Activated gamma-delta T cell treated with Interleukin-2 at 50 U/mL for 16 hours (primary cell): ENCODE results near the gene CISTR.
"Not testable (repeated sequence)": the region's sequence is repeated elsewhere in the genome, so short reads cannot be mapped to it uniquely, and the experiment has no call there.

Experiments used
- DNase-seq: peaks from one replicate; pipeline ENCODE4 v3.0.0-alpha.2; 2020

Gene CISTR

DNA sequence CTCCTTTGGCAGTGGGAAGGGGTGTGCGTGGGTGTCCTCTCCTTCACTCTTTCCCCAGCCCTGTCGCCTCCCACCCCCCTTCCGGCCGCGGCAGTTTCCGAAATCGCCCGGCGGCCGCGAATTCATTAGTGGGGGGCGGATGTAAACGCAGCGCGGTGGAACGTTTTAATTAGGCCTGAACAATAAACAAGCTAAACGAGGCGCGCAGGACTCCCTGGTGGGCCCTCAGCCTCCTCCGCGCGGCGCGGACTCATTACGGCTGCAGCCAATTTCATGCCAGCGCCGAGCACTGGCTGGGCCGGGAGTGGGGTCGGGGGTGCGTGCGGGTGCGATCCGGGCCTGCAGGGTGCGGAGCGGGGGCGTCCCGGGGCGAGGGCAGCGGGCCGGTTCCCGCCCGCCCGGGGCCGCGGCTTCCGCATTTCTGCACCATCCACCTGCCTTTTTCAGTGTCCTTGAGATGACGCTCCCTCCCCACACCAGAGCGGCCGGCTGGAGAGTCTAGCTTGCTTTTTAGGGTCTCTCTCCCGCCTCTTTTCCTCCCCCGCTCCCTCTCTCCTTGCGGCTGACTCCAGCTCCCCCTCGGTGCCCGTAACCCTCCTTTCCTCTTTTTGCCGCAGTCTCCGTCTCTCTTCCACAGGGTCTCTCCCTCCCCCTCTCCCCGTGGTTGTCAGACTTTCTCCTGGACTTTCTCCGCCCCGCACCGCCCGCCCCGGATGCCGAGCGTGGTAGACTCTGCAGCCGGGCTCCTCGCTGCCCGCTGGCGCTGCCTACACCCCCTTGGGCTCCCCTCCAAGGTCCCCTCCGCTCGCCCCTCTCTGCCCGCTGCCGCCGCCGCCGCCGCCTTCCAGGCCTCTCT, at the start of gene CISTR:
CISTR (minus strand) TSS at position 644 of the 856 bp plus-strand sequence.
- peak; percentile 46 for DNase-seq

DNA sequence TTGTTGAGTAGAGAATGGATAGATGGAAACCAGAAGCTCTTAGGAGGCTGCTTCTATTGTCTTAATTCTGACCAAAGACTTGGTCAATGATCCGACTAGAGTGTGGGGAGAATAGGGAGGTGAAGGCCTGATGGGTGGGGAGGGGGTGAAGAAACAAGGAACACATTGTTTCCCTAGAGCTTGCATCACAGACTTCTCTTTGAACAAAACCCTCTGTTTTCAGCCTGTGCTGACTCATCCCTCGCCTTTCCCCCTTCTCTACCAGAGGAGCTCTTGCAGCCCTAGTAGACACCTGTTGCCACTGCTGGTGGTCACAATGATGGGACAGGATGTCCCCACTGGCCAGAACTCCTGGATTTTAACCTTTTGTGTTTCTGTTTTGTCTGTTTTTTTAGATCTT, 46.8 kb upstream of the CISTR start:
- DNase-seq = no peak

DNA sequence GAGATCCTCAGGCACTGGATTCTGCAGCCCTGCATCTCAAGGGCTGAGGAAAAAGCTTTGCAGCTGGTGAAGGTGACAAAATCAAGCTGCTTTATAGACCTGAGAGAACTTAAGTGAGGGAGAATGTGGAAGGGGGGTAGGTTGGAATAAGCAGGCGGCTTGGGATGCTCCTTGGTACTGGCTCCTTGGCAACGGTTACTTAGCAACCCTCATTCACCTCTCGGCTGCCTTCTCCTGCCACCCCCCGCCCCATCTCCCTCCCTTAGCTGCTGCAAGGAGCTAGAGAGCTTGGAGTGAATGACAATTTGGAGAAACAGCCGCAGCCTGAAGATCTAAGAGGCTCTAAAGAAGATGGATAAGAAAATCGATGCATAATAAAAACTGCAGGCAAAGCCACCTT, 44.1 kb upstream of the CISTR start:
- no peak for DNase-seq

DNA sequence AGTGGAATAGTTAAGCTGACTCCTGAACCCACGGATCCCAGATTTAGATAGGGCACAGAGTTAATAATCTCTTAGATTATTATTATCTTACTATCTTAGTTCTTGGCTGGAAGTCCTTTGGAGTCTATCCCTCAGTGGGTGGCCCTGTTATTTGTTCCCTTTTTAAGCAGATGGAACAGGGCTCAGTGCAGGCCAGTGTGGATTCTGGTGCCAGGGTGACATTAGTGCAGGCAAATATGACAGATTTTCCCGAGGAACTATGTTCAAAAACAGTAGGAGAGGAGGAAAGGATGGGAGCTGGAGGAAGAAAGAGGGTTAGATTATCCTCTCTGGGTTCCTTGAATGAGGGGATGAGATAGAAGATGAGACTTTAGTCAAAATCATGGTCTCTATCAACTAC, 41.4 kb upstream of the CISTR start:
- DNase-seq = no peak

DNA sequence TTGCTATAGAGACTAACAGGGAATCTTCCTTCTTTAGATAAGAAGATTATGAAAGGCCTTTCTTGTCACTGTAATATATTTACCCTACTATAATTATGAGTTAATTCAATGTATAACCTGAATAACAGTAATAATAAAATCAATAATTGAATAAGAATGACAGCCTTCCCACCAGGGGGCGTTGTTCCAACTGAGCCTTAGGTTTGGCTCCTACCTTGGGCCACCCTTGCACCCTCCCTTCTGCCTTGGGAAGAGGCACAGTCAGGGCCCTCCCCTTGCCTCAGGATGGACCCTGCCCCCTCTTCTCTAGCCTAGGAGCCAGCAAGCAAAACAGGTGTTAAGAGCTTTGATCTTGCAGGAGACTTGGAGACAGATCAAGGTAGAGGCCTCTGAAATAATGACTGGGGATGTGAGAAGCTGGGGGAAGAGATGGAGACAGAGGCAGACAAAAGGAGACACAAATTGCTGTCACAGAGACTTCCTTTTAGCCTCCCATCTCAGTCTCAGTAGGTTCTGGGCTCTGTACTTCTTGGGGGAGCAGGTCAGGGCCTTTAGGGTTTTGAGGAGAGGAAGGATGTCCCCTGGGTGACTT, 40.1 kb upstream of the CISTR start:
- peak; percentile 14 for DNase-seq

DNA sequence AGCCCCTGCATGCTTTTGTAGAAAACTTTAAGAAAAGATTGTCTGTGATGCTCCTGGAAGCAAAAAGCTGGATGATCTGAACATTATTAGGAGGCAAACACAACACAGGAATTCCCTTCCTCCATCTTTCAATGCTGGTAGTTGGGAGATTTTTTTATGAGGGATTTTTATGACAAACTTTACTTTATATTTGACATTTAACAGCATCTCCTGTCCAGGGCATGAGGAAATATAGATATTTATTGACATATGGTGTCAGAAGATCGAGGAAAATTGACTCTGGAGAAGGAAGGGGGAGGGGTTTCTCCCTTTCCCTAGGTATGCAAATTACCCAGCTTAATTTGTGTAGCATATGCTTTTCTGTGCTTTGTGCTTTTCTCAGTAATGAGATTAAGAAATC, 37.8 kb upstream of the CISTR start:
- no peak for DNase-seq

DNA sequence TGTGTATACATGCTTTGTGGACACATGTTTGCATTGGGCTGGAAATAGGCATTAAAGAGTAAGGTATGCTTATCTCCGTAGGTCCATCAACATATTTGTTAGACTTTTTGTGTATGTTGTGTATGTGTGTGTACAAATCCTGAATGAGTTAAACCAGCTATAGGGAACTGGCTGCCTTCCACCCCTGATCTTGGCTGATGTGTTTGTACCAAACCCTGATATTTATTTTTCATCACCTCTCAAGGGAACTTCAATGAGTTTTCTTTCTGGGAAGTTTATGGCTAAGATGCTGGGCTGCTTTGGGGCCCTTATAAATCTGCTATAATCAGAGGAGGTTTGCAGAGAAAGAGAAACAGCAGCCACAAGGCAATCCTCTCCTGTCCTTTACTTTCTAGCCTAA, 37.1 kb upstream of the CISTR start:
- DNase-seq = no peak

DNA sequence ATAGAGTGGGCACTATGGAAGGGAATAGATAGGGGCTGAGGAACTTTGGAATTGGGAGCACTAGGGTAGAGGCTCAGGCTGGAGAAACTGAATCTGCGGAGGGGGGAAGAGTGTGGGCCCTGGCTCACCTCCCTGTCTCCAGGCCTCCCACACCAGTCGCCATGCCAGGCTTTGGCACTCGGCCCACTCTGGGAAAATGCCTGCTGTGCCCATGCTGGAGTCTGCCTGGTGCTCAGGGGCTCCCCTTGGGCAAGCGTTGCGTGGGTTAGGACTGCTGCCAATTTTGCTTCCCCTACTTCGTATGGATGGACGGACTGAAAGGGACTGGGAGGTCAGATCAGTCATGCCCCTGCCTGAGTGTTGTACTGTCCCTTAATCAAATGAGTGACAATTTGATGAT, 34.6 kb upstream of the CISTR start:
- DNase-seq = no peak

DNA sequence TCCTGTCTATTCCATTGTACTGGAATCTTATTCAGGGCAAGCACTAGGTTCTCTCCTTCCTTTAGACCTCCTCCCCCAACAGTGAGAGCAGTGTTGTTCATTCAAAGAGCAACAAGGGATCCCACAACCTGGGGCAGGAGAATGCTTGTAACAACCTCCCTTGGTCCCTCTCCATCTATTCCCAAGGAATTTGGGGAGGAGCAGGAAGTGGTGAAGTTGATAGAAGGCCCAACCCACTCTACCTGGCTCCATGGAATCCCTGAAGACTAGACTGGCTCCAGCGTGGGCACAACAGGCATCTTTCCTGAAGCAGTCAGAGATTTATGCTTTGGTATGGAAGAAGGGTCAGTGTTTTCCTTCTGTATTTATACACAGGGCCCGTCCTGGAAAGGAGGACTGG, 33.4 kb upstream of the CISTR start:
- no peak for DNase-seq

DNA sequence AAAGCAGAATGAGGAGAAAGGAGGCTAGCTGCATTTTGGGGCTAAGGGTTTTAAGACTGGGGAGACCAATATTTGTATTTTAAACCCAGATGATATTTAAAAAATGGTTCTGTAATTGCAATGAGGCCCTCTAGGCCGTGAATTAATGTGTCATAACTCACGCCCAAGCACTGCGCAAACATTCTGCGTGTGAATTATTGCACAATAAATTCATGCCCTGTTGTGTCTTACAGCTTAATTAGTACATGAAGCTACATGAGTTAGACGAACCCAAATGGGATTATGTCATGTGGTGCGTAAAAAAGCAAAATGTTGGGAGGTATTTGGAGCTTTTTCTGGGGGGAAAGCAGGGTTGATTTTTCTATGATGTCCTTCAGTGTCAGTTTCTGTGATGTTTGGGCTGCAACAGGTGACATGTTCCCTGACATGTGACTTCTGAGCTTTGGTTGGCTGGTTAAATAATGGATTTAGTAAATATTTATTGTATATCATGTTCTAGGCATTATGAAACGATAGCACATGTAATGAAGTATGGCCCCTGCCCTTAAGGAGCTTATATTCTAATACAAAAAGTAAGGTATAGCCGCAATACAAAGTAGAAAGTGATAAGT, 30.4 kb upstream of the CISTR start:
- no peak for DNase-seq

DNA sequence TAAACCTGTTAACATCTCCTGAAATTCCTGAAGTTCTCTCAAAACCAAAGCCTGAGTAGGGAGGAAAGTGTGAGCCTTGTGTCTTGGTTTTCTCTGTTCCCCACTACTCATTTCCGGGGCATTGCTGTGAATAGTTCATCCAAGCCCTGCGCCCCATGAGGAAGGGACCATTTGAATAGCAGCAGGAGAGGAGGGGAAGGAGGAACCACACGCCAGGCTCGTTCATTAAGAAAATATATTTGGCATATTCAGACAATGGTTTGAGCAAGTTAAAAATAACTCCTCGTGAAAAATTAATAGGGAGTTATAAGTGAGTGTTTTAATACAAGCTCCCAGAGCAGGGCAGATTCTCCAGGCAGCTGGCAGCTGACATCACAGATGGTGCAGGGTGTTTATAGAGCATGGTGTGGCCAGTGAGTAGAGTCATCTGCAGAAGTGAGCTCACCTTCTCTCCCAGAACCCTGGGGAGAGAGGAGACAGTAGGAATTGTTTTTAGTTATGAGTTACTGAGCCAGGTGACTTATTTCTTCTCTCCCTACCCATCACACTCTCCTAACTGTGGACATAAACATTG, 29.5 kb upstream of the CISTR start:
- DNase-seq = no peak

DNA sequence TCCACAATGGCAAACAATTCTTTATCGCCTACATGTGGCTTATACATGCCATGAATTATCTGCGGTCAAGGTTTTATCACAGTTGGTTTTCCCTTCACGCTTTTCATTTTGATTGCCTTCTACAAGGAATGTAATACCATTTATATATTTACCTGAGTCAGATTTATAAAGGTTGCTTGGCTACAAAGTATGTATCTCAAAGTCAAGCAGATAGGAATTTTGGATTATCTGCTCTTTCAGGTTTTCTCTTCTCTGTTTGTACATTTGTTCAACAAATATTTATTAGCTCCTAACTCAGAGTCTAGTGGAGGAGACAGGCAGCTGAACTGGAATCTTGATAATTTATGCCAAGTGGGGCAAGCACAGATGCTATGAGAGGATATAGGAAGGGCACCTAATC, 28.5 kb upstream of the CISTR start:
- no peak for DNase-seq

DNA sequence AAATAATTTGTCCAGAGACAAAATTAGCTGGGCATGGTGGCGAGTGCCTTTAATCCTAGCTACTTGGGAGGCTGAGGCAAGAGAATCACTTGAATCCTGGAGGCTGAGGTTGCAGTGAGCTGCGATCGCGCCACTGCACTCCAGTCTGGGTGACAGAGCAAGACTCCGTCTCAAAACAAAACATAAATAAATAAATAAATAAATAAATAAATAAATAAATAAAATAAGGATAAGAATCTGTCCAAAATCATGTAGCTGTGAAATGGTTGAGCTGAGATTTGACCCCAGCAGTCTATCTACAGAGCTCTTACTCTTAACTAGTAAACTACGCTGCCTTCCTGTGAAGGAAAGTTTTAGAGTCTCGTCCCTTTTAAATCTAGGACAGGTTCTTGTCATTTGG, 27.9 kb upstream of the CISTR start:
- not testable (repeated sequence) for DNase-seq

DNA sequence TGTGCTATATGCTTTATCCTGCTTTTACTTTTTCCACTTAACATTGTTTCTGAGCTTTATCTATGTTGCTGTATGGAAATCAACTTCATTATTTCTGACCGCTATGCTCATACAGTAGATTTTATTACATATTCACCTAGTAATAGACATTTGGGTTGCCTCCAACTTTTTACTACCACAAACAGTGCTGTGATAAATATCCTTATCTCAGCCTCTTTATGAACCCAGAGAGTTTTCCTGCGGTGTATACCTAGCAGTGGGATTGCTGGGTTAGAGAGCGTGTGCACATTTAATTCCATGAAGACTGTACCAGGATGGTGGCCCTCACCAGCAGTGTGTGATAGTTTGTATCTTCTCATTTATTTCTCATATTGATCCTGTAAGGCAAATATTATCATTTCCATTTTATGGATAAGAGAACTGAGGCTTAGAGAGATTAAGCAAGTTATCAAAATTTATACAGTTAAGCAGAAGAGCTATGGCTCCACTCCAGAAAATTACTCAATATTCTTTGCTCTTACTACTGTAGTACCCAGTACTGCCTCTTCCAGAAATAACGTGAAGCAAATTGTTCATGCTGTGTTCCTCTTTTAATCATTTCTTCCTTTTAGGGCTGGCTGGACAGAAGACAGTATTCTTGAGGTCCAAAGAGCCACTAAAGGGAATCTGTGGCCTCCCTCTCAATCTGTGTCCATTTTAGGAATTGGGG, 26.3 kb upstream of the CISTR start:
- DNase-seq = no peak

DNA sequence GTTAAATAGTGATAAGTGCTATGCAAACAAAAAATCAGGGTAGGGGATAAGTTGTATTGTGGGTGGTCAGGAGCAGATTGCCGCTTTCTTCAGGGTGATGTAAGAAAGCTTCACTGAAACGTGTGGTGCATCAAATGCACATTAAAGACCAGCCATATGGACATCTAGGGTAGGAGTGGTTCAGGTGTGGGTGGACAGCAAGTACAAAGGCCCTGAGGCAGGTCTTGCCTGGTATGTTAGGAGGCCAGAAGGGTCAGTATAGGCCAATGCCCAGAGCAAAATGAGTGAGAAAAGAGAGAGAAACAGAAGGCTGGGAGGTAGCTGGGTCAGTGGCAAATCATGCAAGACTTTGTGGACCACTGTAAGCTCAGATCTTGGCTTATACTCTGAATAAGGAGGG, 25.6 kb upstream of the CISTR start:
- DNase-seq = no peak

DNA sequence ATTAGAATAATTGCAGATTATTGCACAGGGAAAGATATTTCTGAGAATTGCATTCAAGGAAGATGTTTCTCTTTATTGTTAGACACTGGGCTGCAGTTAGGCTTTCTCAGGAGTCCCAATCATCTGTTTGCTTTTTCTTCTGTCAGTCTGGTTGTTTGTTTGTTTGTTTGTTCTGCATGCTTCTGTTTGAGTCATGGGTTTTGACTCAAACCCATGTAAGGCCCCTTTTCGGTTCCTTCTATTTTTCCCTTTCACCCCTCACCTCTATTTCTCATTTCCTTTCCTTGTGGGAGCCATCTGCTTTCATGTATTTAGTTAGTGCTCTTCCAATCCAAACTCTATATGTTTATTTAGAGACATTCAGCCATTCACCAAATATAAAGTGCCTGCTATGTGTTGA, 25.1 kb upstream of the CISTR start:
- DNase-seq = no peak

DNA sequence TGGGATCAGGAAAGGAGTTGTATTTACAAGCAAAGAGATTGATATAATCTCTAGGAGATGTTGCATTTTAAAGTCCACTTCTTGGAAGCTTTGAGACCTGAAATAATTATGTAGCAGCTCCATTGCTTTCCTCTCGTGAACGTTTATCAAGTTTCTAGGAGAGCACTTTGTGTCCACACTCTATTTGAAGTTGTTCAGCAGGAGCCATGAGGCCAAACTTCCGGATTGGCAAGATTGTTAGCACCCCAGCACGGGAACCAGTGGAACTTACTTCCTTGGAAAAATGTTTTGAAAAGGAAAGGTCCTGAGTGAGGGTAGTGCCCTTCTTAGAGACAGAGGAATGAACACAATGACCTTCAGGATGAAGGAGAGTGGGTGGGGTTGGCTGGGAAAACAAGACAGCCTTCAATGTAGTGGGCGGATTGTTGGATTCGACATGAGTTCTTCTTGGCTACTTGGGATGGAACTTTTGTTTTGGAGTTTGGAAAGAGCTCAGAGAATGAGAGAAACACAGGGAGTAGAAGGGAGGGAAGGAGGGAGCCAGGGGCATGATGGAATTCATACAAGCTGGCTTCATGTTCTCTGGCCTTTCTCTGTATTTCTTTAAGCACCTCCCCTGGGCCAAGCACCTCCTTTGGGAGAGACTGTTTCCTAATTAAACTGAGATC, 23.8 kb upstream of the CISTR start:
- DNase-seq = no peak

DNA sequence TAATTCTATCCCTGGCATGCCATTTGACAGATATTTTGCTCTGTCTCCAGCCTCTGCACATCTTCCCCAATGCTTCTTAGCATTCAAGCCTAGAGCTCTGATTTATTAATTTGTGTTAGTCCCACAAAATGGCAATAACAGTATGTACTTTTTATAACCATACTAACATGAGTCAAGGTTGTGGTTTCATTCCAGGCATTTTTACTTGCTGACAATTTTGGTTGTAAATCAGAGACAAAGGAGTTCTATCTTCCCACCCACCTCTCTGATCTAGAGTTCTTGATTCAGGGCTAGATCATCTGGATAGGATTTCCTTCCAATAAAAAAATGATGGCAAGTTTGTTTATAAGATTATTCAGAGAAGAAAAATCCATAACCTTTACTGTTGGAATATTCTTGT, 18.5 kb upstream of the CISTR start:
- no peak for DNase-seq

DNA sequence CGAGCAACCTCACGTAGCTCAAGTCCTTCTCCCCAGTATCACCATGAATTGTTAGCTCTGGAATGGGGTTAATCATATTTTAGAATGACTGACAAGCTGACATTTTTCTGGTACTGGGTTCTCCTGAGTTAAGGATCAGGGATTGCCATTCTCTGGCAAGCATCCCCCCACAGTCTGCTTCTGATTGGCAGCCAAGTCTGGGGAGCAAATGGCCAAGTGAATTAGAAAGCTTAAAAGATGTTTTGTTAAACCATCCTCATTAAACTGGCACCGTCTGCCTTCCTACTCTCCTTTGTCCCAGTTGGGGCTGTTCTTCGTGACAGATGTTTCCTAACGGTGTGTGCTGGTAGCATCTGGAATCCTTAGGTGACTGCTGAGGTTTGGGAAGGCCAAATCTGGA, 17.2 kb upstream of the CISTR start:
- DNase-seq = no peak

DNA sequence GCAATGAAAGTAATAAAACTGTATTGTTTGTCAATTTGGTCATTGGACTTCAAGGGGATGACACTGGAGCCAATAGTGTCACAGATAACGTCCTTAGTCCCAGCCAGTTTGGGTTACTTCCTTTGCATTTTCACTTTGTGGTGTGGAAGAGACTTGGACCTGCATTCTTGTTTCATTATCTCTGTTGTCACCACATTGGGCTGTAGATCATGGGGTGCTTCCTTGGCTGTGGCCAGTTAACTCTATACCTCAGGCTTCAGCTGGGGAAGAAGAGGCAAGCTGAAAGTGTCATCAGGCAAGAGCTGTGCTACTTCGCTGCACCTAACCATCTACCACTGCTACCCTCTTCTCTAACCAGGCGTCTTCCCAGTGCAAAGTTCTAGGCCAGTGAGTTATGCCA, 15.1 kb upstream of the CISTR start:
- no peak for DNase-seq

DNA sequence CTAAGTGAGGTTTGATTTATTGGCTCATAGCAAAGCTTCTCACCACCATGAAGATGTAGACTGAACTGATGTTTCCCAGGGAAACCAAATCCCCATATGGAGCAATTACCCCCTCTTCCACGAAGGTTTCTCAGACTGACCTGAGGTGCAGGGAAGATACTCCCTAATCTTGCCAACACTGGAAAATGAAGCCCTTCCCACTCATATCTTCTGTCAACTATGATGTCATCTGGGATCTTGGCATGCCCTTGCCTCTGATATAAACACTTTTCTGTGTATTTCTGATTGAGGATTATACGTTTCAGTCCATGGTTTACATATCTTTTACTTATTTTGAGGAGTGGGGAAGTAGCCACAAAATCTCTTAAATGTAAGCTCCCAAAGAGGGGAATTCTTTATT, 14.1 kb upstream of the CISTR start:
- DNase-seq = no peak

DNA sequence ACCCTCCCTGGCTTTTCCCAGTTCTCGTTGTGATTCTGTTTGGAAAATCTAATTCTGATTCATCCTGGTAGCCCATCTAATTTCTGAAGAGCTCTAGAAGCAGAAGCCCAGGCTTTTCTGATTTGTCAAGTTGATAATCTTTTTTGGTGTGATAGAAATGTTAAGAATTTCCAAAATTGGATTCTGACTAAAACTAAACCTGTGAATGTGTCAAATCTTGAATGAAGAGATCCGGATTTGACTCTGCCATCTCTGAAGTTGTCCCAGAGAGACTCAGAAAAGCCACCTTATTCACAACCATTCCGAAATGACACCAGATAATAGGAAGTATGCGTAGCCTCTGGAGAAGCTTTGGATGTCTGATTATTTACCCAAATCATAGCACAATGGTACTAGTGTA, 12.8 kb upstream of the CISTR start:
- DNase-seq = no peak

DNA sequence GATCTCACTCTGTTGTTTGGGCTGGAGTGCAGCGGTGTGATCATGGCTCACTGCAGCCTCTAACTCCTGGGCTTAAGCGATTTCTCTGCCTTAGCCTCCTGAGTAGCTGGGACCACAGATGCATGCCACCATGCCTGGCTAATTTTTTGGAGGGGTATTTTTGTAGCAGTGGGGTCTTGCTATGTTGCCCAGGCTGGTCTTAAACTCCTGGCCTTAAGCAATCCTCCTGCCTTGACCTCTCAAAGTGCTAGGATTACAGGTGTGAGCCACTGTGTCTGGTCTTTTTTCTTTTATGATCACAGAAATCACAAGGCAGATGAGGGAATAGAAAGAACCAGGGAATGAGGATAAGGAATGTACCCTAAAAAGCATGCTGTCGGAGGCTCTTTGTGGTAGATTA, 11.0 kb upstream of the CISTR start:
- not testable (repeated sequence) for DNase-seq
